ENCODE measurements around the gene C13orf46. TPM values are rescaled to one million over a fixed set of nuclear protein-coding genes. Genes with fewer than 3 reads are reported as not detected.
A peak's percentile ranks its signal among the peaks of the same experiment; 100 is the strongest.

Gene C13orf46
- total and polyA plus RNA-seq, 2 donors (not counting 1 experiment from before 2014, with no cell fraction given) = 1.4 to 4.8 TPM

- H3K4me2 ChIP-seq (replicated peaks; ENCODE audit: low read depth, low read length, poor library complexity, severe bottlenecking) = no peak overlapping the region
- H3K79me2 ChIP-seq (ENCODE audit: control insufficient read depth, insufficient read depth, low read length) = peaks cover 4% of the 10 kb centered on the region
- H3K4me3 ChIP-seq (ENCODE audit: control extremely low read depth in 1 of 5, extremely low read depth in 1 of 5, insufficient read depth in 1 of 5, low read depth in 2 of 5, low read length in 4 of 5) = no peak overlapping the region
- Mint-ChIP-seq H3K4me1 (peaks cover 5% of the 10 kb centered on the region), H3K27me3 (no peaks in the 10 kb centered on the region), H3K9me3 (ENCODE audit: insufficient read depth) (no peaks in the 10 kb centered on the region), H3K4me3 (no peak overlapping the region), H3K27ac (peak overlapping the region; percentile 26)
- POLR2A ChIA-PET = interaction anchor here (0.6 to 1.0 kb wide), 2 partner anchors 94 to 124 kb away, joined by 3 to 4 read pairs; no protein-coding TSS in a partner anchor
- no peak for ATAC-seq (ENCODE audit: low read depth)
- no peak overlapping the region for H2AFZ ChIP-seq (ENCODE audit: insufficient read depth, low read depth, low read length, poor library complexity, severe bottlenecking)
- H3K9me3 ChIP-seq (ENCODE audit: control extremely low read depth in 1 of 3, control insufficient read depth in 2 of 3, insufficient read depth in 1 of 3, low read length in 2 of 3) = peaks cover 0 to 3% (median 0%) of the 10 kb centered on the region in 3 donors
- H3K9ac ChIP-seq (ENCODE audit: low read length) = no peak overlapping the region
- peaks cover 0 to 5% of the 10 kb centered on the region in 2 donors for H3K4me1 ChIP-seq (ENCODE audit: control insufficient read depth in 2 of 2, insufficient read depth in 2 of 2, low read length in 2 of 2)
- no peak for DNase-seq
- peaks cover 29% of the 10 kb centered on the region for H4K20me1 ChIP-seq (ENCODE audit: control insufficient read depth, insufficient read depth, low read length, poor library complexity, severe bottlenecking)
- CTCF ChIA-PET = no interaction called here
- H3K27me3 ChIP-seq (replicated peaks in 1 of 4; ENCODE audit: control extremely low read depth in 1 of 4, control insufficient read depth in 3 of 4, insufficient read depth in 4 of 4, low read length in 3 of 4) = no peaks in the 10 kb centered on the region
- 96% methylated on average over 30 of the region's 30 CpGs for WGBS (ENCODE audit: insufficient coverage)
- peaks cover 0 to 85% of the 10 kb centered on the region in 2 experiments for H3K36me3 ChIP-seq (replicated peaks in 1 of 2; ENCODE audit: control extremely low read depth in 1 of 2, control insufficient read depth in 1 of 2, extremely low read depth in 1 of 2, insufficient read depth in 2 of 2, low read length in 1 of 2)
- intact Hi-C loops (cut with micrococcal nuclease) = no loop called here
- H3K27ac ChIP-seq (ENCODE audit: low read length in 2 of 2) = no peak overlapping the region
- TF ChIP-seq EZH2 (IDR thresholded peaks at IDR 0.05; ENCODE audit: borderline replicate concordance, insufficient read depth, low read depth, low read length, poor library complexity, severe bottlenecking) (no peak), CTCF (IDR thresholded peaks at IDR 0.05) (no peak)
These were observed 42.6 kb upstream of the C13orf46 start for GRCh38 chr13:114016321-114017027.

- WGBS (ENCODE audit: insufficient coverage) = 84% methylated on average over 11 of the region's 11 CpGs
- Histone ChIP-seq H3K9ac (ENCODE audit: low read length) (no peak overlapping the region), H3K27ac (ENCODE audit: low read length in 2 of 2) (no peak overlapping the region), H3K79me2 (ENCODE audit: control insufficient read depth, insufficient read depth, low read length) (peaks cover 4% of the 10 kb centered on the region), H4K20me1 (ENCODE audit: control insufficient read depth, insufficient read depth, low read length, poor library complexity, severe bottlenecking) (peaks cover 29% of the 10 kb centered on the region), H3K27me3 (replicated peaks in 1 of 4; ENCODE audit: control extremely low read depth in 1 of 4, control insufficient read depth in 3 of 4, insufficient read depth in 4 of 4, low read length in 3 of 4) (no peaks in the 10 kb centered on the region), H2AFZ (ENCODE audit: insufficient read depth, low read depth, low read length, poor library complexity, severe bottlenecking) (no peak overlapping the region), H3K4me1 (ENCODE audit: control insufficient read depth in 2 of 2, insufficient read depth in 2 of 2, low read length in 2 of 2) (no peaks in the 10 kb centered on the region), H3K36me3 (replicated peaks in 1 of 2; ENCODE audit: control extremely low read depth in 1 of 2, control insufficient read depth in 1 of 2, extremely low read depth in 1 of 2, insufficient read depth in 2 of 2, low read length in 1 of 2) (peaks cover 0 to 85% of the 10 kb centered on the region in 2 experiments), H3K9me3 (ENCODE audit: control extremely low read depth in 1 of 3, control insufficient read depth in 2 of 3, insufficient read depth in 1 of 3, low read length in 2 of 3) (peaks cover 0 to 3% (median 0%) of the 10 kb centered on the region in 3 donors), H3K4me2 (replicated peaks; ENCODE audit: low read depth, low read length, poor library complexity, severe bottlenecking) (no peak overlapping the region), H3K4me3 (ENCODE audit: control extremely low read depth in 1 of 5, extremely low read depth in 1 of 5, insufficient read depth in 1 of 5, low read depth in 2 of 5, low read length in 4 of 5) (no peak overlapping the region)
- CTCF ChIA-PET = no interaction called here
- Mint-ChIP-seq H3K4me1 (no peaks in the 10 kb centered on the region), H3K27me3 (no peaks in the 10 kb centered on the region), H3K4me3 (no peak overlapping the region), H3K9me3 (ENCODE audit: insufficient read depth) (no peaks in the 10 kb centered on the region), H3K27ac (no peak overlapping the region)
- intact Hi-C loops (cut with micrococcal nuclease) = no loop called here
- no peak for ATAC-seq (ENCODE audit: low read depth)
- TF ChIP-seq EZH2 (IDR thresholded peaks at IDR 0.05; ENCODE audit: borderline replicate concordance, insufficient read depth, low read depth, low read length, poor library complexity, severe bottlenecking) (no peak), CTCF (IDR thresholded peaks at IDR 0.05) (no peak)
- POLR2A ChIA-PET = no interaction called here
- no peak for DNase-seq
These were observed 42.1 kb upstream of the C13orf46 start for GRCh38 chr13:114015969-114016295.

Data from B cell (primary cell).